GM12872 (cell line): Measurements from ENCODE around the gene CD109.

ENCODE experiments used
- TF ChIP-seq, protein P1 (sequence below): IDR thresholded peaks from 3 replicates; pipeline ENCODE4 v1.5.1; 2011; ENCODE audit warnings: low read depth, mild to moderate bottlenecking, low read length, moderate library complexity; ENCODE audit not compliant: insufficient read depth

Gene CD109

DNA sequence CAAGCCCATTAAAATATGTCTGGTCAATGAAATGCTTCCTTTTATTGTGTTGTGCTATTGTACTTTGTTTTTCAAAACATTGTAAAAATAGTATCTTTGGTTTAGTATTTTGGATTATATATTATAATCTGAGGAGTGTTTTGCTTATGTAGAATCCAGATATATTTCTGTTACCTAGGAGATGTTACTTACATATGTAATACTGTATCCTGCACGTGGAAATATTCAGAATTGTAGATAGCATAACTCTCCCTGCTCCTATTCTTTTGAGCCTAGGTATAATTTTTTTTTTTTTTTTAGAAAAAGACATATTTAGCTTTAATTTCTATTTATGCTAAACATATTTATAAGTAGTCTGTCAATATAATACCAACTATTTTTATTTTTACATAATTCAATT, 130.6 kb downstream of the CD109 start:
- TF ChIP-seq, protein P1, sequence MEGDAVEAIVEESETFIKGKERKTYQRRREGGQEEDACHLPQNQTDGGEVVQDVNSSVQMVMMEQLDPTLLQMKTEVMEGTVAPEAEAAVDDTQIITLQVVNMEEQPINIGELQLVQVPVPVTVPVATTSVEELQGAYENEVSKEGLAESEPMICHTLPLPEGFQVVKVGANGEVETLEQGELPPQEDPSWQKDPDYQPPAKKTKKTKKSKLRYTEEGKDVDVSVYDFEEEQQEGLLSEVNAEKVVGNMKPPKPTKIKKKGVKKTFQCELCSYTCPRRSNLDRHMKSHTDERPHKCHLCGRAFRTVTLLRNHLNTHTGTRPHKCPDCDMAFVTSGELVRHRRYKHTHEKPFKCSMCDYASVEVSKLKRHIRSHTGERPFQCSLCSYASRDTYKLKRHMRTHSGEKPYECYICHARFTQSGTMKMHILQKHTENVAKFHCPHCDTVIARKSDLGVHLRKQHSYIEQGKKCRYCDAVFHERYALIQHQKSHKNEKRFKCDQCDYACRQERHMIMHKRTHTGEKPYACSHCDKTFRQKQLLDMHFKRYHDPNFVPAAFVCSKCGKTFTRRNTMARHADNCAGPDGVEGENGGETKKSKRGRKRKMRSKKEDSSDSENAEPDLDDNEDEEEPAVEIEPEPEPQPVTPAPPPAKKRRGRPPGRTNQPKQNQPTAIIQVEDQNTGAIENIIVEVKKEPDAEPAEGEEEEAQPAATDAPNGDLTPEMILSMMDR, result no peak

DNA sequence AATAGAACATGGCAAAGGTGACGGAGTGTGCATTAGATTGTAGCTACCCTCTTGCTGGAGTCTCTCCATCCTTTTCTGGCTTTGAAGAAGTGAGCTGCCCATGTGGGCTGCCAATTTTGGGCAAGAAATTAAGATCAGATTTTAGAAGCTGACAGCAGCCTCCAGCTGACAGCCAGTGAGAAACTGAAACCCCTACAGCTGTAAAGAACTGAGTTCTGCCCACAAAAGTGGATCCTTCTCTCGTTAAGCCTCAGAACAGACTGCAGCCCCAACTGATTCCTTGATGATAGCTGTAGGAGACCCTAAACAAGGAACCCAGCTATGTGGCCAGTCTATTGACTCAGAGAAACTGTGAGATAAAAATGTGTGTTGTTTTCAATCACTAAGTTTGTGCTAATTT, 134.1 kb downstream of the CD109 start:
- TF ChIP-seq, protein P1, result no peak

DNA sequence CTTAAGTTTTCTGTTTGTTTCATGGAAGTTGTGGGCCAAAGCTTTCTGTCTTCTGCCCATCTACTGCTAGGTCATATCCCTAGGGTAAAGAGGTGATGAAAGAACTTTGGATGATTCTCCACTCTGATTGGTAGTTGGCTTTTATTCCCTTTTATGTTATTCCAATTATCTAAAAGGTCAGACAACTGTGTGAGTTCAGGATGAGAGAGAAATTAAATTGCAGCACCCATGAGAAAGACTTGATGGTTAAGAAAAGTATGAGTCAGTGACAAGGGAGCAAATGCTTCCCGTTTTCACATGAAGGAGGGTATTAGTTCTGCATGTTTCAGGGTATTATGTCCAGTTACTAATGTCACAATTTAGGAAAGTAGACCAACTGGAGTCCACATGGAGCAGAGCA, 136.3 kb downstream of the CD109 start:
- TF ChIP-seq, protein P1, result no peak

DNA sequence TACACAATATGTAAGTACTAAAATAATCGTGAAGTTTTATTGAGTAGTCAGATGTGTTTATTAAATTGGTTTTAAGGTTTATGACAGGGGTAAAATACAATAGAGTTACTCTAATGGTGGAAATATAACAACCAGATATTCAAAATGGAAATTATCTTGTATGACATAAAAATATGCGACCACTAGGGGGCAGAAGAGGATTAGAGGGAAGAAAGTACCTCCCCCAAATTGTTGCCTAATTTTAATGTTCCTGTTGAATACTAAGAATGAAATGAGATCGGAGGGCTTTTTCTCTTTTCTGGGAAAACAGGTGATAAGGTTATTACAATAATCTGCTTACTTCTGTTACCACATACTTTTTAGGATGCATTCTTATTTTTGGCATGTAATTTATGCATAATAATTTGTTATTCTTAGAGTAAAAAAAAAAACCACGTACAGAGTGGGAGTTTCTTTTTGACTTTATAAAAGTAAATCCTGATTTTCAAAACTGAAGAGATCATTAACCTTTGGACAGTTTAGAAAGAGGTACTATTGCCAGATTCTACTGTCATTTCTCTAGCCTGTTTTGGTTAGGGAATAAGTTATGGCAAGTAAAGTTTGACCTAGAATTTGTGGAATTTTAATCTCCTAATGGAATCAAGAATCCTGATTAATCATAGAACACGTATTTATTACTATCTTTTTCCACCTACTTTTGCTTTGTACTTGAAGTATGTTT, 159.2 kb downstream of the CD109 start:
- TF ChIP-seq, protein P1, result peak; percentile 57

DNA sequence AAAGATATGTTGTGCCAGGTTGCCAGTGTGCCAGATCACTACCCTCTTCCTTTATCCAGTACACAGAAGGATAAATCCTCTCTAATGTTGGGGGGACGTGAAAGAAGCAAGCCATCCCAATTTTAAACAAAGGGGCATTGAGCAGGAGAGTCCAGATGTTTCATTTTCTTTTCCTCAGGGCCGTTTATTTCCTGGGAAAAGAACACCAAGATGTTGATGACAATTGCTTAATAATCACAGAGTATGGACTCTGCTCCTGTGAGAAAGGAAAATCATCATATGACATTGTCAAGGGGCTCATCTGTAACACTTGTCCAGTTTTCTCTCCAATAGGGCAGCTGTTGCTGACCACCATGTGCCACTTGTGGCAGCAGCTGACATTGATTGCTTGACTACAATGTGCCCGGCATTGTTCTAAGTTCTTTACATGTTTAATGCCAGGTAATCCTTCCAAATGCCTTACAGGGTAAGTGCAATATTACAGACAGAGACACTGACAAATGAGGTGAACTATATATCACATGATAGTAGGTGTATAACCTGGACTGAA, 161.4 kb downstream of the CD109 start:
- TF ChIP-seq, protein P1, result no peak

DNA sequence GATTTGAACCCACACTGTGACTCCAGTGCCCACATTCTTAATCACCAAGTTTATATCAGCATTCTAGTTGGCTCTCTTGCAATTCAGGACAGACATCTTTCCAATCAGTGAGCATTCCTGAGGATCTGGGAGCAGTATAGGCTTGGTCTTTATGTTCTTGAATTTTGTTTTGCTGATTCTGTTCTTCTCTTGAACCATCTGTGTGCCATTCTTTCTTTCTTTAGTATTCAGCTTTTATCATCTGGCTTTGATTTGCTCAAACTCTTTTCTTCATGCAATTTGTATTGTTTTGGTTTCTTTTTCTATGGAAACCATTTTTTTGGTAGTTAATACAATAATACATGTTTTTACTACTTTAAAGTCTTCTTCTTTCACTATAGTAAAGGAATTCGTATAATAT, 162.4 kb downstream of the CD109 start:
- TF ChIP-seq, protein P1, result no peak

DNA sequence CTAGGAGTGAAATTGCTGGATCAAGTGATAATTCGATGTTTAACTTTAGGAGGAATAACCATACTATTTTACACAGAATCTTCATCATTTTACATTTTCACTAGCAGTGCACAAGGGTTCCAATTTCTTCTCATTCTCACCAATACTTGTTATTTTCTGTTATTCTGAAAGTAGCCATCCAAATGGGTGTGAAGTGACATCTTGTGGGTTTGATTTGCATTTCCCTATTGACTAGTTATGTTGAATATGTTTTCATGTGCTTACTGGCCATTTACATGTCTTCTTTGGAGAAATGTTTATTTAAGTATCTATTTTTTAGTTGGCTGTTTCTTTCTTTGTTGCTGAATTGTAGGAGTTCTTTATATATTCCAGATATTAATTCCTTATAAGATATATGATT, 164.3 kb downstream of the CD109 start:
- TF ChIP-seq, protein P1, result no peak
